ENCODE results near the gene PDCD1.

GRCh38 chr2:241855888-241856422, 2.7 kb downstream of the PDCD1 start:
- TF ChIP-seq CTCF (IDR thresholded peaks at IDR 0.05), result no peak
- TF ChIP-seq EZH2 (IDR thresholded peaks at IDR 0.05; ENCODE audit: borderline replicate concordance, insufficient read depth, low read depth, low read length, poor library complexity, severe bottlenecking), result no peak
